ENCODE data around the gene AGAP1.

Gene AGAP1

GRCh38 chr2:236070236-236070635 lies 576.4 kb downstream of the AGAP1 start:
- H3K36me3 ChIP-seq (ENCODE audit: low read depth) = no peaks in the 10 kb centered on the region
- H3K9me3 ChIP-seq (ENCODE audit: severe bottlenecking) = no peaks in the 10 kb centered on the region

GRCh38 chr2:236073246-236073645 lies 579.4 kb downstream of the AGAP1 start:
- ATAC-seq (ENCODE audit: low read depth) = no peak
- H3K27ac ChIP-seq (ENCODE audit: poor library complexity, severe bottlenecking) = no peak overlapping the region
- H3K9me3 ChIP-seq (ENCODE audit: severe bottlenecking) = no peaks in the 10 kb centered on the region
- TF ChIP-seq CTCF (IDR thresholded peaks at IDR 0.05; ENCODE audit: poor library complexity, severe bottlenecking) = no peak
- H3K36me3 ChIP-seq (ENCODE audit: low read depth) = no peaks in the 10 kb centered on the region
- no peak for DNase-seq (ENCODE audit: low spot score)
- H3K4me1 ChIP-seq (ENCODE audit: insufficient read depth, poor library complexity, severe bottlenecking) = peaks cover 5% of the 10 kb centered on the region
- H3K4me3 ChIP-seq (ENCODE audit: severe bottlenecking) = no peak overlapping the region
- no peaks in the 10 kb centered on the region for H3K27me3 ChIP-seq (ENCODE audit: insufficient read depth, poor library complexity, severe bottlenecking)

More at GRCh38 chr2:236070236-236070635, 576.4 kb downstream of the AGAP1 start:
- H3K27me3 ChIP-seq (ENCODE audit: insufficient read depth, poor library complexity, severe bottlenecking) = no peaks in the 10 kb centered on the region
- ATAC-seq (ENCODE audit: low read depth) = no peak
- no peak for TF ChIP-seq CTCF (IDR thresholded peaks at IDR 0.05; ENCODE audit: poor library complexity, severe bottlenecking)
- H3K27ac ChIP-seq (ENCODE audit: poor library complexity, severe bottlenecking) = no peak overlapping the region
- H3K4me3 ChIP-seq (ENCODE audit: severe bottlenecking) = no peak overlapping the region
- H3K4me1 ChIP-seq (ENCODE audit: insufficient read depth, poor library complexity, severe bottlenecking) = no peaks in the 10 kb centered on the region
- DNase-seq (ENCODE audit: low spot score) = no peak

GRCh38 chr2:236073867-236074655 lies 580.2 kb downstream of the AGAP1 start:
- Histone ChIP-seq H3K27ac (ENCODE audit: poor library complexity, severe bottlenecking) (no peak overlapping the region), H3K27me3 (ENCODE audit: insufficient read depth, poor library complexity, severe bottlenecking) (no peaks in the 10 kb centered on the region), H3K4me3 (ENCODE audit: severe bottlenecking) (no peak overlapping the region), H3K9me3 (ENCODE audit: severe bottlenecking) (no peaks in the 10 kb centered on the region), H3K36me3 (ENCODE audit: low read depth) (no peaks in the 10 kb centered on the region), H3K4me1 (ENCODE audit: insufficient read depth, poor library complexity, severe bottlenecking) (peaks cover 8% of the 10 kb centered on the region)
- ATAC-seq (ENCODE audit: low read depth) = no peak
- TF ChIP-seq CTCF (IDR thresholded peaks at IDR 0.05; ENCODE audit: poor library complexity, severe bottlenecking) = no peak
- no peak for DNase-seq (ENCODE audit: low spot score)

- DNase-seq (ENCODE audit: low spot score) (no peak), ATAC-seq (ENCODE audit: low read depth) (no peak)
- TF ChIP-seq CTCF (IDR thresholded peaks at IDR 0.05; ENCODE audit: poor library complexity, severe bottlenecking) = no peak
- no peaks in the 10 kb centered on the region for H3K27me3 ChIP-seq (ENCODE audit: insufficient read depth, poor library complexity, severe bottlenecking)
- no peak overlapping the region for H3K4me3 ChIP-seq (ENCODE audit: severe bottlenecking)
- H3K9me3 ChIP-seq (ENCODE audit: severe bottlenecking) = no peaks in the 10 kb centered on the region
- H3K36me3 ChIP-seq (ENCODE audit: low read depth) = no peaks in the 10 kb centered on the region
- H3K27ac ChIP-seq (ENCODE audit: poor library complexity, severe bottlenecking) = no peak overlapping the region
- peaks cover 8% of the 10 kb centered on the region for H3K4me1 ChIP-seq (ENCODE audit: insufficient read depth, poor library complexity, severe bottlenecking)
Observed at GRCh38 chr2:236075802-236076201, 582.0 kb downstream of the AGAP1 start.

Measured in RWPE2 (cell line).